Measurements from ENCODE around the gene ELAVL4.
"Not testable (repeated sequence)": the region's sequence is repeated elsewhere in the genome, so short reads cannot be mapped to it uniquely, and the experiment has no call there.

ELAVL4 gene

GRCh38 chr1:50126927-50127715, 18.4 kb downstream of the ELAVL4 start:
- no peak for DNase-seq

DNA sequence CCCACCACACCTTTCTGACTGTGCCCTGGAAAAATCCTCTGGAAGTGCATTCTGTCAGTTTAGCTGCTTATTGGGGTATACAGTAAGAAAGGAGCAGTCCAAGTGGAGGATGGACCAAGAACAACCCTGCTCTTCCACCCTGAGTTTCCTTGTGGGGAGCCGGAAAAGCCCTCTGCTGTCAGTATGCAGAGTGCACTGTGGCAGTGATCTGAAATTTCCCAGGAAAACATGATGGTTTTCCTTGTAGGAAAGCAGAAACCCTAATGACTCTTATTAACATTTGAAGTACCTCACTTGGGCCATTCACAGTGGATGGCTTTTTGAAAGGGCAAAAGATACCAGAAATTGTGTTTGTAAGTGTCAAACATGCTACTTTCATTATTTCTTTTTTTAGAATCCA, 20.5 kb downstream of the ELAVL4 start:
- DNase-seq, result no peak

- DNase-seq, result no peak
These were observed 23.7 kb downstream of the ELAVL4 start for GRCh38 chr1:50132347-50132894.

GRCh38 chr1:50135716-50136115, 27.0 kb downstream of the ELAVL4 start:
- DNase-seq, result no peak

GRCh38 chr1:50139339-50140181, 30.8 kb downstream of the ELAVL4 start:
- DNase-seq, result no peak

DNA sequence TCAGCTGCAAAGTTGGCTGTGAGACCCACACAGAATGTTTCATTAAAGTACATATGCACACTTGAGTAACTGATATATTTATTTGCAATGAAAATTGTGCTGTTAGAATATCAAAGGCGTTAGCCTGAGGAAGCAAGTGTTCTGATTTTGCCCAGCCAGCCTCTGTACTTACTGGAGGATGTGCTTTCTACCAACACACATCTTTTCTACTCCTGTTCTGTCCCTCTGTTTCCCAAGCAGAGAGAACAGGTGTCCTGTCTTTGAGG, 31.4 kb downstream of the ELAVL4 start:
- DNase-seq, result no peak

- no peak for DNase-seq
These were observed 38.6 kb downstream of the ELAVL4 start for GRCh38 chr1:50147191-50147850.

DNA sequence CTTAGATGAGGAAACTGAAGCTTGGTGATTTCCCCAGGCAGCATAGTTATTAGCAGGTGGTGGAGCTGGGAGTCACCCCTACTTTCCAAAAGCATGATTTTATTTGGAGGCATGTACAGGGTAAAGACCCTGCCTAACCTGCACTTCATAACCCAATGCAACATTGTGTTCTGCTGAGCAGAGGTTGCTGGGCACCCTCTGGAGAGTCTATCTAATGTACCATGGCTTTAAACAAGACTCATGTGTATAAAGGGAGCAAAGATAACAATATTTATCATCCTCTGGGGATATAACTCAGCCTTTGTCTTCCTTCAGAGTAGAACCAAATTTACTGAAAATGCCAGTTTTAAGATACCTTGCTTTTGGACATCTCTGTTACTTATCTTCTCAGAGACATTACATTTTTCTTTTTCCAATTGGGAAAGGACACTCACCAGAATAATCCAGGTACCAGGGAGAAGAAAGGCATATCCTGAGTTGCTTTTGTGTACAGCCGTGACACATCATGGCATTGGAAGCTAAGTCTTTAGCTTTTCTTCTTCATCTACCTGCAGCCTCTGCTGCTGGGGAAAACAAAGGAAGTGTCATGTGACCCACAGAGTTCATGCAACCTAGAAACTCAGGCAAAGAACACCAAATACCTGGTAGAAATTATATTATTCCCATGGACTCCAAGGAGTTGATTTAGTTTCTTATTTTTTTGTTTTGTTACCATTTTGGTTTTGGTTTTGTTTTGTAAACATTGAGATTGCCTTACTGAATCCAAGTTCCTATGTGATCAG, 39.6 kb downstream of the ELAVL4 start:
- DNase-seq, result no peak

DNA sequence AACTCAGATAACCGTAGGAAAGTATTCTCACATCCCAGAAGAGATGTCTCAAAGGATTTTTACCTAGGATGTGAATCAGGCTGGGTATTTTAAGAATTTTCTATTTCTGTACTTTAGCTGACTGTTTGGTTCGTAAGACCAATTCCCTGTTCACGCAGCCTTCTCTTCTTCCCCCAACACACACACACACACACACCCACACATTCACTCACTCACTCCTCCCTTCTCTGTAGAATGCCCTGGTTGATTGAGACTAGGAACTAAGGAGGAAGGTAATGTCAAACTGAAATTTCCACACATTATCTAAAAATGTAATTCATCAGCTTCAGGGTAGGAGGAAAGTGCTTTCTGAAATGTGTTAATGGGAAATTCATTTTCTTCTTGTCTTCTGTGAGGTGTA, 43.5 kb downstream of the ELAVL4 start:
- DNase-seq, result no peak

GRCh38 chr1:50155541-50155940, 46.8 kb downstream of the ELAVL4 start:
- DNase-seq, result no peak

- DNase-seq, result peak; percentile 63
These were observed 47.7 kb downstream of the ELAVL4 start for GRCh38 chr1:50156241-50157010.

DNA sequence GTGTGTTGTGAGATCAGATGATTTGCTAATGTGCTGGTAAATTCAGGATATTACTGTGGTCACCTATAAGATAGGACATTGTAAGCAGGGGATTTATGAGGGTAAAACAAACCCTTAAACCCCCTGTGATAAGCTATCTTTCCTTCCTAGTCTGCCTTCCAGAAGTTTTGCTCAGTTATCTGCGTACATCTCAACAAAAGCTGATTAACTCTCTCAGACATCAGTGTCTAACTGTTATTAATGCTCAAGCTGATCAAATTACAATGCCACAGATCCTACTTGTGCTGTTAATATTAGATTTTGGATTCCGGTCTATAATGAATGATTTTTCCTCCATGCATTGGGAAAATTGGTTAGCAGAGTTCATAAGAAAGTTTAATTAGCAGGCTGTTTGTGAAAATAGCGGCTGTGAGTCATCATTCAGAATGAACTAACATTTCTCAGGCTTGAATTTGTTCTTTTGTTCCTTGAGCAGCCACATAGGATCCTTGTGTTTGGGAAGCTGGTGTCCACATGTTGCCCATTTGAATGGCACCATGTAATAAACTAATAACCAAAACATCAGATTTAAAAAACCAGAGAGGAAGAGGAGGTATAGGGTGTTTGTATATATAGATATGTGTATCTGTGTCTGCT, 48.7 kb downstream of the ELAVL4 start:
- peak; percentile 74 for DNase-seq

DNA sequence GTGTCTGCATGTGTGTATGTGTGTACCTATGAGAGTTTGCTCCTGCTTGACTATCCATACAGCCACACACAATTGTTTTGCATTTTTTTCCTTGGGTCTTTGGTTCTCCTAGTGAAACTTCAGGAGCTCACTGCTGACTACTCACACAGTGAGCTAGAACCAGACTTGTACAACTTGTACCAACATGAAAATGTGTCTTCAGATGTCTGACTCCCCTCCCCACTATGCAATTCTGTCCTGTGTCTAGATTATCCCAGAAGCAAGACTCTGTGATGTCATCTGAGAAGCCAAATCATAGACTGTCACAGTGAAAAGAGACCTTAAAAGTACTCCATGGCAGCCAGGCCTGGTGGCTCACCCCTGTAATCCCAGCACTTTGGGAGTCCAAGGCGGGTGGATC, 49.7 kb downstream of the ELAVL4 start:
- no peak for DNase-seq

GRCh38 chr1:50163680-50164079, 55.0 kb downstream of the ELAVL4 start:
- DNase-seq, result no peak

GRCh38 chr1:50166351-50166750, 57.6 kb downstream of the ELAVL4 start:
- DNase-seq, result not testable (repeated sequence)

- DNase-seq, result no peak
These were observed 63.6 kb downstream of the ELAVL4 start for GRCh38 chr1:50172299-50172698.

GRCh38 chr1:50174101-50174500, 65.4 kb downstream of the ELAVL4 start:
- no peak for DNase-seq

DNA sequence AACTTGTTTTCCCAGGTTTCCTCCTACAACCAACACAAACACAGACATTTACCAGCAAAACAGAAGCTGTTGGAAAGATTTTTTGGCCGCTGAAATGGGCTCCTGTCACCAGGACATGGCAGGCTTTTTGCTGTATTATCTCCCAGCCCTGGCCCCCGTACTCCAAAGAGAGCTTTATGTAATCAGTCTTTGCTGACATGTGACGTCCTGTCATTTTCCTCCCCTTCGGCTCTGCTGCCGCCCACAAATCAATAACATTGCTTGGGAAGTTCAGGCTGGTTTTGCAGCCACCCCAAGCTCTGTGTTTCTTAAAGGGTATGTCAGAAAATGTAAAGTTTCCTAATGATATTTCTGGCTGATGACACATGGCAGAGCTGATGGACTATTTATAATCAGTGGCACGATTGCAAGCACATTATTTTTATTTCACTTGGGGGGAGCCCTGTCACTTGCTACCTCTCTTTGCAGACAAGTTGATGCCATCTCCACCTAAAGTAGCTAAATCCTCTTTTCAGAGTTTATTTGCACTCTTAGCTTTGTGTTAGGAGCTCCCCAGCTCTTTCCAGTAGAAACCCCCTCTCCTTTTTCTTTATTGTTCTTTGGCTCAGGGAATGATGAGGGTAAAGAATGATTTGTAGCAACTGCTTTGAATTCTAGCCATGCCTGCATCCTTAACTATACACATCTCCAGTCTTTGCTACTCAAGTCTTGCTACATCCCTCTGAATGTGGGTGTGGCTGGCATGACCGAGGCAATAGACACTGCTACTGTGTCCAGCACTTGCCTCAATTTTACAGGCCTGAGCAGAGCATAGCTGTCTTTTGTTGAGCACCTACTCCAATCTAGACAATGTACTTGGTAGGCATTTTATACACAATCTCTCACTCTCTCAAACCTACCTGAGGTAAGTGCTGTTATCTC, 67.3 kb downstream of the ELAVL4 start:
- no peak for DNase-seq

GRCh38 chr1:50177994-50178393, 69.3 kb downstream of the ELAVL4 start:
- DNase-seq, result no peak

- no peak for DNase-seq
These were observed 70.9 kb downstream of the ELAVL4 start for GRCh38 chr1:50179639-50180038.
